Measurements from ENCODE around the gene ZNF428. TPM values are rescaled to one million over a fixed set of nuclear protein-coding genes. Genes with fewer than 3 reads are reported as not detected.

Gene ZNF428
- total RNA-seq, 1 experiment from 2014 or later, result 39.6 TPM

DNA sequence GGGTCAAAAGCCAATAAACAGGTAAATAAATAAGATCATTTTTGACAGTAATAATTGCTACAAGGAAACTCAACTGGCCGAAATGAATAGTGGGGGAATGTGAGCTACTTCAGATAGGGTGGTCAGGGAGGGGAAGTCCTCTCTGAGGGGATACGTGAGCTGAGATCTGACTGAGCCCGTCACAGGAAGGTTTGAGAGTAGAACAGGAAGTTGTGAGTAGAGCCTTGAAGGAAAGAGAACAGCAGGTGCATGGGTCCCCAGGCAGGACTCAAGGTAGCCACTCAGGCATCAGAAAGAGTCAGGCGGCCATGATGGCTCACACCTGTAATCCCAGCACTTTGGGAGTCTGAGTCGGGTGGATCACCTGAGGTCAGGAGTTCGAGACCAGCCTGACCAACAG lies 29.8 kb downstream of the ZNF428 start:
- BruUV-seq (replicated peaks), result no TSS peak
- H3K4me1 ChIP-seq (ENCODE audit: control insufficient read depth in 1 of 2, insufficient read depth in 2 of 2, low read length in 2 of 2), result peaks cover 0 to 10% of the 10 kb centered on the region in 2 experiments; a peak in 2 of 4 replicates
- H3K4me3 ChIP-seq (replicated peaks in 1 of 2; ENCODE audit: low read depth in 1 of 2, low read length in 2 of 2), result no peak overlapping the region
- H3K4me2 ChIP-seq (ENCODE audit: low read length), result no peak overlapping the region
- peaks cover 8 to 9% of the 10 kb centered on the region in 2 experiments; a peak in 3 of 4 replicates for H3K36me3 ChIP-seq (ENCODE audit: control insufficient read depth in 1 of 2, insufficient read depth in 2 of 2, low read length in 2 of 2)
- no peak overlapping the region for H3K9ac ChIP-seq (ENCODE audit: low read length)
- ATAC-seq (no peak), DNase-seq (ENCODE audit: low read depth, low spot score) (no peak)
- intact Hi-C loops (cut with micrococcal nuclease), result loop anchor here (5.0 kb wide), 1 partner anchor 157 kb away; no protein-coding TSS in a partner anchor
- no peak overlapping the region for H2AFZ ChIP-seq (ENCODE audit: low read depth, low read length, poor library complexity, severe bottlenecking)
- TF ChIP-seq POLR2AphosphoS5 (IDR thresholded peaks at IDR 0.05; ENCODE audit: low read depth, low read length) (no peak), CEBPB (IDR thresholded peaks at IDR 0.05; ENCODE audit: low read depth) (no peak), SIN3A (IDR thresholded peaks at IDR 0.05; ENCODE audit: low read depth) (no peak), ELF1 (IDR thresholded peaks at IDR 0.05; ENCODE audit: borderline replicate concordance, low read depth) (no peak), EZH2 (IDR thresholded peaks at IDR 0.05) (no peak), REST (IDR thresholded peaks at IDR 0.05; ENCODE audit: low read depth) (no peak), EGR1 (IDR thresholded peaks at IDR 0.05; ENCODE audit: low read depth) (no peak), POLR2A (IDR thresholded peaks at IDR 0.05; ENCODE audit: borderline replicate concordance, extremely low read depth, insufficient read depth, insufficient read length) (no peak), TCF7L2 (IDR thresholded peaks at IDR 0.05; ENCODE audit: borderline replicate concordance, extremely low read depth, insufficient read depth, insufficient read length) (no peak)
- TF ChIP-seq, protein P1, sequence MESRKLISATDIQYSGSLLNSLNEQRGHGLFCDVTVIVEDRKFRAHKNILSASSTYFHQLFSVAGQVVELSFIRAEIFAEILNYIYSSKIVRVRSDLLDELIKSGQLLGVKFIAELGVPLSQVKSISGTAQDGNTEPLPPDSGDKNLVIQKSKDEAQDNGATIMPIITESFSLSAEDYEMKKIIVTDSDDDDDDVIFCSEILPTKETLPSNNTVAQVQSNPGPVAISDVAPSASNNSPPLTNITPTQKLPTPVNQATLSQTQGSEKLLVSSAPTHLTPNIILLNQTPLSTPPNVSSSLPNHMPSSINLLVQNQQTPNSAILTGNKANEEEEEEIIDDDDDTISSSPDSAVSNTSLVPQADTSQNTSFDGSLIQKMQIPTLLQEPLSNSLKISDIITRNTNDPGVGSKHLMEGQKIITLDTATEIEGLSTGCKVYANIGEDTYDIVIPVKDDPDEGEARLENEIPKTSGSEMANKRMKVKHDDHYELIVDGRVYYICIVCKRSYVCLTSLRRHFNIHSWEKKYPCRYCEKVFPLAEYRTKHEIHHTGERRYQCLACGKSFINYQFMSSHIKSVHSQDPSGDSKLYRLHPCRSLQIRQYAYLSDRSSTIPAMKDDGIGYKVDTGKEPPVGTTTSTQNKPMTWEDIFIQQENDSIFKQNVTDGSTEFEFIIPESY (IDR thresholded peaks at IDR 0.05; ENCODE audit: extremely low read depth, insufficient replicate concordance, low read length), result no peak
- TF ChIP-seq, protein P2, sequence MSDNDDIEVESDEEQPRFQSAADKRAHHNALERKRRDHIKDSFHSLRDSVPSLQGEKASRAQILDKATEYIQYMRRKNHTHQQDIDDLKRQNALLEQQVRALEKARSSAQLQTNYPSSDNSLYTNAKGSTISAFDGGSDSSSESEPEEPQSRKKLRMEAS (IDR thresholded peaks at IDR 0.05), result no peak
- no peaks in the 10 kb centered on the region for H3K27me3 ChIP-seq (ENCODE audit: insufficient read depth, low read length)
- H3K79me2 ChIP-seq (ENCODE audit: insufficient read depth, low read length), result peaks cover 13% of the 10 kb centered on the region; the same call in 1 of the 2 replicates
- ChIA-PET CTCF (no interaction called here), RAD21 (ENCODE audit: low non-redundant PET in 1 of 2, low total read pairs in 2 of 2, uncharacterized antibody in 2 of 2, unreplicated experiment in 2 of 2) (no interaction called here), POLR2A (no interaction called here)
- H4K20me1 ChIP-seq (ENCODE audit: insufficient read depth), result no peaks in the 10 kb centered on the region
- H3K9me2 ChIP-seq (ENCODE audit: insufficient read depth), result no peaks in the 10 kb centered on the region
- no peak overlapping the region for H3K27ac ChIP-seq (ENCODE audit: low read depth, low read length)
- no peaks in the 10 kb centered on the region for H3K9me3 ChIP-seq (ENCODE audit: control insufficient read depth in 1 of 2, insufficient read depth in 1 of 2, low read depth in 1 of 2, low read length in 2 of 2)

Data from HCT116 (cell line).